NCI-H1930 (cell line): Measurements from ENCODE around the gene TRIM56.
"Not testable (repeated sequence)": the region's sequence is repeated elsewhere in the genome, so short reads cannot be mapped to it uniquely, and the experiment has no call there.

Experiments used
- DNase-seq, 2 experiments: peaks; one replicate each; lab custom pipeline; 2025; lab: John Stamatoyannopoulos, UW

Gene TRIM56

DNA sequence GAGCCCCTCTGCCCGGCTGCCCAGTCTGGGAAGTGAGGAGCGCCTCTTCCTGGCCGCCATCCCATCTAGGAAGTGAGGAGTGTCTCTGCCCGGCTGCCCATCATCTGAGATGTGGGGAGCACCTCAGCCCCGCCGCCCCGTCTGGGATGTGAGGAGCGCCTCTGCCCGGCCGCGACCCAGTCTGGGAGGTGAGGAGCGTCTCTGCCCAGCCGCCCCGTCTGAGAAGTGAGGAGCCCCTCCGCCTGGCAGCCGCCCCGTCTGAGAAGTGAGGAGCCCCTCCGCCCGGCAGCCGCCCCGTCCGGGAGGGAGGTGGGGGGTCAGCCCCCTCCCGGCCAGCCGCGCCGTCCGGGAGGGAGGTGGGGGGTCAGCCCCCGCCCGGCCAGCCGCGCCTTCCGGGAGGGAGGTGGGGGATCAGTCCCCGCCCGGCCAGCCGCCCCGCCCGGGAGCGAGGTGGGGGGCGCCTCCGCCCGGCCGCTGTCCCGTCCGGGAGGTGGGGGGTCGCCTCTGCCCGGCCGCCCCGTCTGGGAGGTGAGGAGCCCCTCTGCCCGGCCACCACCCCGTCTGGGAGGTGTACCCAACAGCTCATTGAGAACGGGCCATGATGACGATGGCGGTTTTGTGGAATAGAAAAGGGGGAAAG, 7.1 kb downstream of the TRIM56 start:
- DNase-seq = not testable (repeated sequence)

DNA sequence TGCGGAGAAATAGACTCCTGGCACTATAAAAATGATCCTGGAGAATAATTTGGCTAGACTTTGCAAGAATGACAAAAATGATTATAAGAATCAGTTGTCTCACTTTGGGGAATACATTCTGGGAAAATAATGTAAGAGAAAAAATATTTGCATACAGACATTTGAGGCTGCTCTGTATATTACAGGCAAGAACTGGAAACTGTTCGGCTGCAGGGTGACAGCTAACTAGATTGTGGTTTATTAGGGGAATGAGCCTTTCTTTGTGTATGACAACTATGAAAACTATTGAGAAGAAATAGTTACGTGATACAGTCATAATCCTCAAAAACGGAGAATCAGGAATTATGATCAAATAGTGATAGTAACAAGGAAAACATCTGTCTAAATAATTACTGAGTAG, 8.6 kb downstream of the TRIM56 start:
- DNase-seq = no peak

DNA sequence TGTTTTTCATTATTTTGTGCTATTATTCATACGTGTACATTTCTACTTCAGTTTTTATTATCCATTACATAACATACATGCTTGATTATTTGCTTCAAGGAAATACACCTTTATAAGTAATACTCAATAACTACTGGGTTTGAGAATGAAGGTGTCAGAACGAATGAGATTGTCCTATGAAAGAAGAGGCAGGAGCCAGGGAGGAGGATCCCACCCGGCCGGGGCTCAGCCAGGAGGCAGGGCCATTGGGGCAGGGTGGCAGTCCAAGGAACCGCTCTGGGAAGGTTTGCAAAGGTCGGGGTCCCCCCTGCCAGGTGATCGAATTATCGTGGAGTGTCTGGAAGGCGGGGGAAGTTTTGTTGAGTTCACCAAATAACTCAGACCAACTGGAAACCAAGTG, 9.1 kb downstream of the TRIM56 start:
- no peak for DNase-seq

DNA sequence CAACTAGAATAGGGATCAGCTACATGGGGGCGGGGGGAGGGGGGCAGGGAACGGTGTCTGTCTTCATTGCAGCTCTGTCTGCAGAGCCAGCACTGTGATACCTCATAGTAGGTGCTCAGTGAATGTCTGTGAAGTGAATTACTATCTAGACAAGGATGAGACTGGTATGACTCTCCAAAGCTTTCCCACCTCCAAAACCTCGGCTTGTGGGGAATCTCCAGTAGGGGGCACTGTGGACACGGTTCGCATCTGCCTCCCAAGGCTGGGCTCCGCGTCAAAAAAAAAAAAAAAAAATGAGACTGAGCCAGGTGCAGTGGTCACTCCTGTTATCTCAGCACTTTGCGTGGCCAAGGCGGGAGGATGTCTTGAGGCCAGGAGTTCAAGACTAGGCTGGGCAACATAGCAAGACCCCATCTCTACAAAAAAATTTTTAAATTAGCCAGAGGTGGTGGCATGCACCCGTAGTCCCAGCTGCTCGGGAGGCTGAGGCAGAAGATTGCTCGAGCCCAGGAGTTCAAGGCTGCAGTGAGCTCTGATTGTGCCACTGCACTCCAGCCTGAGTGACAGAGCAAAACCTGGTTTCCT, 9.6 kb downstream of the TRIM56 start:
- peak in 1 of 2 experiments; percentile 39 for DNase-seq

DNA sequence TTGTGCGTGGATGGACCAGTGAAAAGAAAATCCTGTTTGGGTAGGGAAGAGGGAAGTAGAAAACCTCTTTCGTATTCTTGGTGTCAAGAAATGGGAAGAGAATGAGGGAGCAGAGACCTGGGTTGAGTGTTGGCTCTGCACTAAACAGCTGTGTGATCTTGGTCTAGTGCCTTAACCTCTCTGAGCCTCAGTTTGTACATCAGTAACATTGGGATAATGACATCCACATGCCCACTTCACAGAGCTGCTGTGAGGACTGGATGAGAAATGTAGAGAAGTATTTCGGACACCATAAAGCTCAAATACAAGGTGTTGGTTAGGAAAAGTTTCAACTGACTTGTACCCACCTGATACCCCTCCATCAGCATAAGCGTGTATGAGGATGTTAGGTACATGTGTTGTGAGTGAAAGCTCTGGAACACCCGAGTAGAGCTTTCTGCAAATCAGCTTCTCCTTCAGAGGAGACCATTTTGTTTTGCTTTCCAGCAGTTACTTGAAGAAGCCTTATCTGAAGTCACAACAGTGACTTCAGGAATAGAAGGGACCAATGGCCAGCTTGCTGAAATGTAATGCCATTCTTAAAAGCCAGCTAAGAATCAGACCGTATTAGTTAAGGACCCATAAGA, 11.2 kb downstream of the TRIM56 start:
- DNase-seq = no peak

DNA sequence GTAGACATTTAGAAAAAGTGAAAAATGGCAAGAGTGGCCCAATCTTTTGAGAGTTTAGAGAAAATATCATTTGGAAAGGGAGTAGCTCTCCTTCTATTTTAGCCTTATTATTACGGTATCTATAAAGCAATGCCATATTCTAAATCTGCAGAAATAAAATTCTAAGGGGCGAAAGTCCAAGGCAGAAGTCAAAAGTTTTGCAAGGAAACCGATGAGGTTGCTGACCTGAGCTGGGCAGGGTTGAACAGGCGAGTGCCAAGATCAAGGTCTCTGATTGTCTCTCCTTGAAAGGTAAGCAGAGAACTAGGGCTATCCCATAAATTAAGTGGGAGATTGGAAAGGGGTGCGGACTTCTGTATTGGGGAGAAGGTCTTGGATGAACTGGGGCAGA, 11.7 kb downstream of the TRIM56 start:
- no peak for DNase-seq

DNA sequence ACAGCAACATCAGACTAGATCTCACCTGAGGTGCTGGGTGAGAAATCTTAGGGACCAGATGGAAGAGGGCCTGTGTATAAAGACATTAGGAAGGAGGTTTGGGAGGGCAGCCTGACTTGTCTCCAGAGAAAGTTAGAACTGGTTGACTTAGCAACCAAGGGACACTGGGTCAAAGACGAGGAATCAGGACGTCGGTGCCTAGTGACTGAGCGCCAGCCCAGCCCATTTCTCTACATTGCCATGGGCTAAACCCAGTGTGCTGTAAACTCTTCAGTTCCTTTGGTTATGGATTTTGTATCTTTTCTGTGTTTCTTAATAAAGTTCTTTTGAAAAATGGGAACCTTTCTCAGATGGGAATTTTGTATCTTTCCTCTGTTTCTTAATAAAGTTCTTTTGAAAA, 12.3 kb downstream of the TRIM56 start:
- no peak for DNase-seq

DNA sequence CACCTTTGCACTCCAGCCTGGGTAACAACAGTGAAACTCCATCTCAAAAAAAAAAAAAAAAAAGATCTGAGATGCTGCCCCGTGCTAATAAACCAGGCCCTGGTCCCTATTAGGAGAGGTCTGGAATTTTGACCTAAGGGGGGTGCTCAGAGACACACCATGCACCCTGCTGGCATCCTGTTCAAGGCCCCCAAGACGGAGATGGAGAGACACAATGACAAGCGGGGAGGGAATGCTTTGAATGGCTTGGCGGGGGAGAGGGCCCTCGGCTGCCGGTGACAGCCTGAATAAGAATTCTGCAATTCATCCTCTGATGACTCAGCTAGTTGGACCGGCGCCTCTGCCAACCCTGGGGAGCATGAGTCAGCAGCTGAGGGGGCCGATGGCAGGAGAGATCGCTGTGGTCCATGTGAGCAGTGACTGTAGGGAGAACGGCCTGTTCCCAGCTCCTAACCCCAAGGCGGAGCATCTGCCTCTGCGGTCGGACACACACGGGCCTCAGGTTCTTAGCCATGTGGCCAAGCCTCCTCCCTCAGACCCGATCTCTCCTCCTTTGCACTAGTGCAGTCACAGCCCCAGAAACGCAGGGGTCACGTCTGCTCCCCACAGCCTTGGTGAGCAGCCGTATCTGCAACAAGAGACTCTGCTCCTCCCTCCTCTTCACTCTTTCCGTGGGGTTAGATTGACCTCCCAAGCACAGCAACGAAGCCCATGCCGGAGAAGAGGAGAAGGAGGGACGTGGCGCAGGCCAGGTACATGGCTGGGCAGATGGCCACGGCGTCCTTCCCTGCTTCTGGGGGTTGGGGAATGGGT, 14.9 kb downstream of the TRIM56 start:
- DNase-seq = no peak

DNA sequence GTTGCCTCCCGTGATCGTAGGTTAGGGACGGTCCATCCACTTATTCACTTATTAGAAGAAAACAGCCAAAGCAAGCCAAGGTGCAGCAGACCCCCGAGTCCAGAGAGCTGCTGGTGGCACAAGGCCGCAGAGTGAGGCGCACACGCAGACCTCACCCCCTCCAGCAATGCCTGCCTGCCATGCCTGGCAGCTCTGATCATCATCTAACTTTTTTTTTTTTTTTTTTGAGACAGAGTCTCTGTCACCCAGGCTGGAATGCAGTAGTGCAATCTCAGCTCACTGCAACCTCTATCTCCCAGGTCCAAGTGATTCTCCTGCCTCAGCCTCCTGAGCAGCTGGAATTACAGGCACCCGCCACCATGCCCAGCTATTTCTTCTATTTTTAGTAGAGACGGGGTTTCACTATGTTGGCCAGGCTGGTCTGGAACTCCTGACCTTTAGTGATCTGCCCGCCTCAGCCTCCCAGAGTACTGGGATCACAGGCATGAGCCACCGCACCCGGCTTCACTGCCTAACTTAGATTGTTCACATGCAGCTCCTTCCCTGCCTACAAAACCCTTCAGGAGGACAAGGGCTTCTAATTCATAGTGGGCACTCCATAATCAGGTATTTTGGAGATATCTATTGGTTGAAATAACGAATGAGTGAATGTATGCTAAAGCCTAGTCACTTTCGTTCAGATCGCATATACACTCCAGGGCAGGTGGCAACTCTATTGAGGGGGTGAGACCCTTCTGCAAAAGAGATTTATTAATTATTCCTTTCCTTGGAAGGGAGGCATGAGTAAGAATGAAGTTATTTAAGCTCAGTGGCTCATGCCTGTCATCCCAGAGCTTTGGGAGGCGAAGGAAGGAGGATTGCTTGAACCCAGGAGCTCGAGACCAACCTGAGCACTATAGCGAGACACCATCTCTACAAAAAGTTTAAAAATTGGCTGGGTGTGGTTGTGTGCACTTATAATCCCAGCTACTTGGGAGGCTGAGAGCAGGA, 15.9 kb downstream of the TRIM56 start:
- no peak for DNase-seq

DNA sequence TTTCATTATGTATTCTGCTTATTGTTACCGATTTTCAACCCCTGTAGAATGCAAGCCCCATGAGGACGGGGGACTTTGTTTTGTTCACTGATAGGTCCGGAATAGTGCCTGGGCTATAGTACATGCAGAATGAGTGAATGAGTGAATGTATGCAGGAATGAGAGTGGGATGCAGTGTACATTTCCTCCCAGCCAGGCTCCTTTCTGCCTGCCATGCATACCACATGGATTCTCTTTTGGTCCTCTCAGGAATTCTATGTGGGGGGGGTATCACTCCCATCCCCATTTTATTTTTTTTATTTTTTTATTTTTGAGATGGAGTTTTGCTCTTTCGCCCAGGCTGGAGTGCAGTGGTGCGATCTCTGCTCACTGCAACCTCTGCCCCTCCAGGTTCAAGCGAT, 16.7 kb downstream of the TRIM56 start:
- DNase-seq = no peak

DNA sequence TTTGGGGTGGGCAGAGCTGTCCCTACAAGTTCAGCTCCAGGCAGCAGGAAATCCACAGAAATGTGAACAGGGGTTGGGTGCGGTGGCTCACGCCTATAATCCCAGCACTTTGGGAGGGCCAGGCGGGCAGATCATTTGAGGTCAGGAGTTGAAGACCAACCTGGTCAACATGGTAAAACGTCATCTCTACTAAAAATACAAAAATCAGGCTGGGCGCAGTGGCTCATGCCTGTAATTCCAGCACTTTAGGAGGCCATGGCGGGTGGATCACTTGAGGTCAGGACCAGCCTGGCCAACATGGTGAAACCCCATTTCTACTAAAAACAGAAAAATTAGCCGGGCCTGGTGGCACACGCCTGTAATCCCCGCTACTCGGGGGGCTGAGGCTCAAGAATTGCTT, 18.4 kb downstream of the TRIM56 start:
- DNase-seq = not testable (repeated sequence)

DNA sequence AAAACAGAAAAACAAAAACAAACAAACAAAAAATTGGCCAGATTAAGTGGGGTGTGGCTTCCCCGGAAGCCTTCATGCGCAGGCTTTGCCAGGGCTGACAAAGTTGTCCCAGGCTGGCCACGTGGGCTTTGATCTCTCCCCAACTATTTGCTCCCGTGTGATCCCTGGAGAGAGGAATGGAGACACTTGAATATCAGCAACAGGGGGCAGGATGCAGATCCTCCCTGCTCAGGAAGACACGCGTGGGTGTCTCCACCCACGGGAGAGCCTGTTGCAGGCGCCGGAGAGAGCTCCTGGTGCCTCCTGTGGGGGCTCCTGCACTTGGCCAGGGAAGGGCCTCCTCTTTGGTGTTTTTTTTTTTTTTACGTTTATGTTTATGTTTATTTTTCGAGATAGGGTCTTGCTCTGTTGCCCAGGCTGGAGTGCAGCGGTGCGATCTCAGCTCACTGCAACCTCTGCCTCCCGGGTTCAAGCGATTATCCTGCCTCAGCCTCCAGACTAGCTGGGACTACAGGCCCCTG, 19.0 kb downstream of the TRIM56 start:
- no peak for DNase-seq

DNA sequence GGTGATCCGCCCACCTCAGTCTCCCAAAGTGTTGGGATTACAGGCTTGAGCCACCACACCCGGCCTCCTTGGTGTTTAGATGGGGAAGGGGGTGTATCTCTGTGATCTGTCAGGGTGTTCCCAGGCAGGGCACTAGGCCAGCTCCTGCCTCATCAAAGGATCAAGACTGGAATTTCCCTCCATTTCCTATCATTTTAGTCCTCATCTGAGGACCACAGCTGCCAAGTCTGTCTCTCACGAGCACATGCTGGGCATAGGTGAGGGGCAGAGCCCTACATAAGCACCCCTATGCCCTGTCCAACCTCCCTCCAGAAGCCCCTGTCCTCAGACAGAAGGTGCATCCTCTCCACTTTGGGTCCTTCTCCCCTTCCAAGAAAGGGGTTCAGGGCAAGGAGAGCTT, 19.5 kb downstream of the TRIM56 start:
- no peak for DNase-seq

DNA sequence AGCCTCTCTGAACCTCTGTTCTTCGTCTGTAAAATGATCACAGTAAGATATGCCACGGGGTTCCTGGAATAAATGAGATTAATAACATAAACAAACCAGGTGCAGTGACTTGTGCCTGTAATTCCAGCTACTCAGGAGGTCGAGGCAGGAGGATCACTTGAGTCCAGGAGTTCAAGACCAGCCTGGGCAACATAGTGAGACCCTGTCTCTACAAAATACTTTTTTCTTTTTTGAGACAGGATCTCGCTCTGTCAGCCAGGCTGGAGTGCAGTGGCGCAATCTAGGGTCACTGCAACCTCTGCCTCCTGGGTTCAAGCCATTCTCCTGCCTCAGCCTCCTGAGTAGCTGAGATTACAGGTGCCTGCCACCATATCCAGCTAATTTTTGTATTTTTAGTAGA, 20.0 kb downstream of the TRIM56 start:
- not testable (repeated sequence) for DNase-seq

DNA sequence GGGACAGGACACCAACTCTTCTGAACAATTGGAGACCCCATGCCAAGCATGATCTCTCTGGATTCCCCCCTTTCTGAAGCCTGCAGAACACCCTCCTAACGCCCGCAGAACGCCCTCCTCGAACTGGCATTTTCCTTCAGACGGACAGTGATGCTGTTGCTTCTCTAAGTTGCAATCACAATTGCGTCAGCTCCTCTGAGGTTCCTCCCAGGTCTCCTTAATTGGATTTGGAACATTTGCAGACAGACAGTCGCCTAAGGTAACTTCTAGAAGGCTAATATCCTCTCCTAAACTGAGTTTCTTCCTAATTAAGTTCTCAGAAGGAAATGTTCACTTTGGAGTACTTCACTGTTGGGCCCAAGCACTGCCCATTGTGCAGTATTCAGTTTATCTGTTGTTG, 21.1 kb downstream of the TRIM56 start:
- no peak for DNase-seq

DNA sequence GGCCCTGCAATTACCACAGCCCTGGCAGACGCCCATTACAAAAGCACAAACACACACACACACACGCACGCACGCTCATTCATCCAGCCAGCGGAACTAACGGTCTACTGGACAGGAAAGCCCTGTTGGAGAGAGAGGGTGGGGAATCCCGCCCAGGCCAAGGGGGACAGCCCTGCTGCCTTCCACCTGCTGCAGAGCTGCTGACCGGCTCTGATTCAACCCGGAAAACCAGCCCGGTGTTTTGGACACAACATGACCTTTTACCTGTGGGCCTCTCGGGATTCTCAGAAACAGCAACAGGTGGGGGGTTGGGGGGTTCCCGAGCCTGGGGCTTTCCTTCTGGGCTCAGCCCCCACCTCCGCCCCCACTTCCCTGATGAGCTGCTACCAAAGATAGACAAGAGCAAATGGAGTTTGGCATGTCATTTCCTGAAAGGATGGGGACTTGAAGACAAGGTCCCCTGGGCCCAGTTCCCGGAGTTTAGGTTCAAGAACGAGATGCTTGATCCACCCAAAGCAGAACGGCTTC, 23.1 kb downstream of the TRIM56 start:
- DNase-seq = no peak

DNA sequence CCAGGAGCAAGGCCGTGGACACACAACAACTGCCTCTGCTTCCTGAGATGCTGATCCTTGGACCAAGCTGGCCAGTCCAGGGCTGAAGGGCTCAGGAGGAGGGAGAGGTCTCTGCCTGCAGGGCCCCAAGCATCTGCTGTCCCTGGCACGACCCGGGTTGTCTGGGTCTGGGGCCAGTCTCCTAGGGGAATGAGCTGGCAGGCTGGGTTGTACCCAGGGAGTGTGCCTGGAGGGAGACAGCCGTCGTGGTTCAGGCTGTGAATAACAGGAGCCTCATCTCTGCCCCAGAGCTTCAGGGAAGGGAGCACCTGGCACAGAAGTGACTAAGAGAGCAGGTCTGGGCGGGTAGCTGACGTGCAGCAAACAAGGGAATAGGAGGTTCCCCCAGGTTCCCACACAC, 23.7 kb downstream of the TRIM56 start:
- DNase-seq = no peak

DNA sequence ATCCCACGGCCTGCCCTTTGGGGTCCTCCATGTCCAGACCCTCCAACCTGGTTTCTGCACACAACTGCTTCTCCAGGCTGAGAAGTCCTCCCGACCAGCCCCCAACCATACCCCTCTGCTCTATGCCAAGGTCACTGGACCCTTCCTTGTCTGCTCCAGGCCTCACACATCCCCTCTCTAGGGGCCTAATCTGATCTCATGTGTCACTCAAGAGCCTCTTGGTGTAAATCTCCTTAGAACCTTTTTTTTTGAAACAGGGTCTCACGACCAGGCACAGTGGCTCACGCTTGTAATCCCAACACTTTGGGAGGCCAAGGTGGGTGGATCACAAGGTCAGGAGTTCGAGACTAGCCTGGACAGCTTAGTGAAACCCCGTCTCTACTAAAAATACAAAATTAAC, 24.1 kb downstream of the TRIM56 start:
- no peak for DNase-seq

DNA sequence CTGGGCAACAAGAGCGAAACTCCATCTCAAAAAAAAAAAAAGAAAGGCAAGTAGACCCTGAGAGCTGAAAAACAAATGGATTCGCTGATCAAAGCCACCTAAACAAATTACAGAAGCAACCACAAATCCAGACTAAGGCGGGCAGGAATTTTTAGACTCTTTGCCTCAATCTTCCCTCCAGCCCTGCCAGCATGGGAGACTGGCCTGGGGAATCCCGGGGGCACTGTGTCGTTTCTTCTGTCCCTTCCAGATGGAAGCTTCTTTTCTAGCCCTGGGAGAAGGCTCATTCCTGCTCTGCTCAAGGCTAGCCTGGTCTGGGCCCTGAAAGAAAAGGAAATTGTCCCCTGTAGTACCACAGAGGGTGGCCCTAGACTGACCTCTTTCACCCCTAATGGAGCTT, 26.0 kb downstream of the TRIM56 start:
- DNase-seq = no peak

DNA sequence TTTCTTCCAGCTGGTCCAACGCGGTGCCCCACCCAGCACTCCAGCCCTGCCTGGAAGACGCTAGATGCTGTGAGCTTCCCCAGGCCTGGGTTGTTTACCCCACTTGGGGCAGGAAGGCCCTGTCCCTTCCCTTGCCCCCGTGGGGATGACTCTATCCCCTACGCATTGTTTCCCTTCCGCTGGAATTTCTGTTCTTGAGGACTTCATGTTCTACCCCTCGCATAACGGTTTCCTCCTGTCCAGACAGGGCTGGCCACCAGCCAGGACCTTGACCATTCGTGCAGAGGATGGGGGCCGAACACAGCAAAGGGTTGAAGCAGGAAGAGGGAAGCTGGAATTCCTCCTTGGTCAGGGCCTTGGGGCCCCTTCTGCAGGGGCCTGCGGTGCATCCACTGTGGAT, 27.0 kb downstream of the TRIM56 start:
- DNase-seq = no peak

DNA sequence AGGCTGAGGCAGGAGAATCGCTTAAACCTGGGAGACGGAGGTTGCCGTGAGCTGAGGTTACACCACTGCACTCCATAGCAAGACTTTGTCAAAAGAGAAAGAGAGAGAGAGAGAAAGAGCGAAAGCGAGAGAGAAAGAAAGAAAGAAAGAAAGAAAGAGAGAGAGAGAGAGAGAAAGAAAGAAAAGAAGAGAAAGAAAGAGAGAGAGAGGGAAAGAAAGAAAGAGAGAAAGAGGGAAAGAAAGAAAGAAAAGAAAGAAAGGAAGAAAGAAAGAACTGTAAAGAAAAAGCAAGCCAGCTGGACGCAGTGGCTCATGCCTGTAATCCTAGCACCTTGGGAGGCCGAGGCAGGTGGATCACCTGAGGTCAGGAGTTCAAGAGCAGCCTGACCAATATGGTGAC, 27.9 kb downstream of the TRIM56 start:
- not testable (repeated sequence) for DNase-seq
